Kidney (tissue), 14 donors: ENCODE data around the gene COMMD8. TPM values are rescaled to one million over a fixed set of nuclear protein-coding genes. Genes with fewer than 3 reads are reported as not detected.

Experiments used
- DNase-seq, 5 donors: peaks; one replicate each; pipeline ENCODE4 v3.0.0-alpha.2; 2013 to 2020
- FAIRE-seq: peaks from 2 replicates; lab custom pipeline; 2012; peaks lifted over from hg19 to GRCh38; lab: Jason Lieb, UNC
- H3K27ac ChIP-seq, 2 donors: one replicate each; pipeline ENCODE4 v1.7.0; 2013; ENCODE audit warnings: low read depth in 2 of 2, low read length in 2 of 2, inconsistent platforms in 1 of 2
- H3K27me3 ChIP-seq: one replicate; pipeline ENCODE4 v1.7.1; 2013; ENCODE audit warnings: low read length, inconsistent platforms; ENCODE audit not compliant: control insufficient read depth, insufficient read depth
- H3K36me3 ChIP-seq, 3 donors: one replicate each; pipeline versions ENCODE4 v1.7.0 to v1.7.1; 2013; ENCODE audit warnings: low read length in 3 of 3, control low read depth in 1 of 3, inconsistent platforms in 1 of 3; ENCODE audit not compliant: insufficient read depth in 3 of 3, control insufficient read depth in 2 of 3
- H3K4me1 ChIP-seq, 3 donors: one replicate each; pipeline versions ENCODE4 v1.7.0 to v1.7.1; 2013; ENCODE audit warnings: low read length in 3 of 3, inconsistent platforms in 1 of 3, low read depth in 1 of 3; ENCODE audit not compliant: control insufficient read depth in 2 of 3, insufficient read depth in 2 of 3
- H3K4me3 ChIP-seq, 3 donors: one replicate each; pipeline versions ENCODE4 v1.7.0 to v1.8.1; 2013; ENCODE audit warnings: low read length in 3 of 3, control low read depth in 1 of 3, inconsistent platforms in 1 of 3
- H3K9ac ChIP-seq, 3 donors: one replicate each; pipeline versions ENCODE4 v1.7.0 to v1.7.1; 2013; ENCODE audit warnings: low read length in 3 of 3, control low read depth in 1 of 3, inconsistent platforms in 1 of 3
- H3K9me3 ChIP-seq, 3 donors: one replicate each; pipeline versions ENCODE4 v1.7.0 to v1.7.1; 2013; ENCODE audit warnings: low read length in 3 of 3, control low read depth in 1 of 3, inconsistent platforms in 1 of 3; ENCODE audit not compliant: control insufficient read depth in 2 of 3, insufficient read depth in 1 of 3
- CTCF ChIP-seq: IDR thresholded peaks from 3 replicates; pipeline ENCODE4 v1.5.1; 2012; ENCODE audit warnings: mild to moderate bottlenecking, moderate library complexity, borderline replicate concordance; ENCODE audit not compliant: insufficient read depth; ENCODE audit errors: extremely low read depth
- intact Hi-C: fragments of 100-400 bp; cut with DNase I; formaldehyde crosslinking; loops from one replicate; pipeline ENCODE4 v1.11.1; 2022
- polyA plus RNA-seq: library from polyadenylated mRNA; stranded (reverse); fragments of 350-450 nt; fragmentation: Illumina TruSeq; extraction: RNeasy Lipid Tissue Mini Kit (QIAGEN cat#74804); gene quantifications from one replicate; pipeline ENCODE4 v1.2.3, GENCODE V29; 2014; ENCODE audit warnings: low read depth, low replicate concordance; ENCODE audit not compliant: insufficient read depth
- total RNA-seq: library from RNA; stranded (reverse); fragmentation: NEBNext Ultra II Directional; extraction: Animal tissue kit (Norgen Biotek cat#: 25700); gene quantifications from one replicate; pipeline ENCODE4 v1.2.1, GENCODE V29; 2021
- donor health status: control.
- donor health status: control.
- donor health status: control.
- donor health status: control.
- donor health status: control.
- donor health status: DM: yes; HTN: yes; CAD: no.
- donor health status: Normal renal cell carcinoma (clear cell type).

COMMD8 gene
- total and polyA plus RNA-seq, 2 donors from 2014 or later: 21.0 to 39.8 TPM

- no peak for TF ChIP-seq CTCF
- H3K27me3 ChIP-seq: no peaks in the 10 kb centered on the region
- no peaks in the 10 kb centered on the region for H3K4me1 ChIP-seq
- DNase-seq (no peak), FAIRE-seq (no peak)
- no peaks in the 10 kb centered on the region for H3K9me3 ChIP-seq
- no peak overlapping the region for H3K27ac ChIP-seq
- no peak overlapping the region for H3K9ac ChIP-seq
- intact Hi-C loops: no loop called here
- H3K4me3 ChIP-seq: no peak overlapping the region
- H3K36me3 ChIP-seq: no peaks in the 10 kb centered on the region
Measured at GRCh38 chr4:47473141-47473750, 9.7 kb upstream of the COMMD8 start.

DNA sequence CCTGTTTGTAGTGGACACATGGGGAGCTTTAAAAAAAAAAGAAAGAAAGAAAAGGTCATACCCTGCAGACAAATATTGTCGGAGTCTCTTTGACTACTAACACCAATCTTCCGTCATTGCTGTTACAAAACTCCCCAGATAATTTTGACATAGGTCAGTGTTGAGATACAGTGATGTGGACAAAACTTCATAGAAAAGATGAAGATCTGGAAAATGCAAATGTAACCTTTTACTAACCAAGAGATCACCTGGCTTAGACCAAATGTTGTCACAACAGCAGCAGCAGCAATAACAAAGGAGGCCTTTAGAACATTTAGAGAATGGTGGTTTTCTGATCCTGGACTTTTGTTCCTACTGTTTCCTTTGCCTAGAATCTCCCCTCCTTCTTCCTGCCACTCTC lies 8.1 kb upstream of the COMMD8 start:
- intact Hi-C loops: no loop called here
- Histone ChIP-seq H3K4me1 (no peaks in the 10 kb centered on the region), H3K4me3 (no peak overlapping the region), H3K36me3 (no peaks in the 10 kb centered on the region), H3K27ac (no peak overlapping the region), H3K9ac (no peak overlapping the region), H3K27me3 (no peaks in the 10 kb centered on the region), H3K9me3 (no peaks in the 10 kb centered on the region)
- TF ChIP-seq CTCF: no peak
- no peak for DNase-seq
- no peak for FAIRE-seq

GRCh38 chr4:47471064-47471463 lies 7.6 kb upstream of the COMMD8 start:
- H3K27me3 ChIP-seq: no peaks in the 10 kb centered on the region
- TF ChIP-seq CTCF: no peak
- no peaks in the 10 kb centered on the region for H3K4me1 ChIP-seq
- H3K36me3 ChIP-seq: no peaks in the 10 kb centered on the region
- intact Hi-C loops: no loop called here
- no peak overlapping the region for H3K27ac ChIP-seq
- H3K4me3 ChIP-seq: no peak overlapping the region
- no peaks in the 10 kb centered on the region for H3K9me3 ChIP-seq
- H3K9ac ChIP-seq: no peak overlapping the region
- no peak for FAIRE-seq
- DNase-seq: peak in 1 of 5 donors; percentile 35

GRCh38 chr4:47469951-47470350 lies 6.4 kb upstream of the COMMD8 start:
- TF ChIP-seq CTCF: no peak
- DNase-seq (no peak), FAIRE-seq (no peak)
- Histone ChIP-seq H3K36me3 (no peaks in the 10 kb centered on the region), H3K9me3 (no peaks in the 10 kb centered on the region), H3K9ac (no peak overlapping the region), H3K4me3 (no peak overlapping the region), H3K27ac (no peak overlapping the region), H3K27me3 (no peaks in the 10 kb centered on the region), H3K4me1 (no peaks in the 10 kb centered on the region)
- intact Hi-C loops: no loop called here
